NCI-H128 (cell line): ENCODE results near the gene CPA1.

Experiments
- DNase-seq: peaks from one replicate; lab custom pipeline; 2025; ENCODE audit not compliant: unreplicated experiment; lab: John Stamatoyannopoulos, UW

The CPA1 gene

DNA sequence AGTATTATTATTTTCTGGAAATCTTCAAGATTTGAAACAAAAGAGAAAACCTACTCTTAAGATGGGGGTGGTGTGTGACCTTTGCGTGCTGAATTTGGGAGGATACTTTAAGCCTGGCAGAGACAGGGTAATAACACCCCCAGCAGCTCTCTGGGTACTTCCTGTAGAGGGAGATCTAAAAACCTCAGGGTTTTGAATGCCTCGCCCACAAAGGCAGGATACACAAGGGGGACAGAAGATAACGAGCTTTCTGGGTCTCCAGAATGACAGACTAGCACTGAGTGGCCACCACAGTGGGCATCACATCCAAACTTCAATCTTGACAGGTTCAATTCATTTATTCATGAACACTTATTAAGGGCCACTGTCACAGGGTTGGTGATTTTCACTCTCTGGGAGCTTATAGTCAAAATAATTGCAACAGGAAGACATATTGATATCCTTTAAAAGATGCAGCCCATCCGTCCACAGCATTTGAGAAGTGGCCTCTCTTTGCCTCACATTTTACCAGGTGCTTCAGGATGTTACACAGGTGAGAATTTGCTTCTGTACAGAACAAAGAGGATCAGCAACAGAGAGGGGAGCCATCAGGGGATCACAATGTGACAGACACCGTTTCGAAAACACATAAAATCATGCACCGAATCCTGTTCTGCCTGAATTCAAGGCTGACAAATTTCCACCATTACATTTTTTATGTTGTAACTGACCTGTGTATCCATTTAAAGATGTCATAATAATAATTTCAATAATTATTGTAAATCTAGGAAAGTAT, 14.3 kb downstream of the CPA1 start:
- DNase-seq: no peak

GRCh38 chr7:130395421-130395820, 15.1 kb downstream of the CPA1 start:
- DNase-seq: no peak

DNA sequence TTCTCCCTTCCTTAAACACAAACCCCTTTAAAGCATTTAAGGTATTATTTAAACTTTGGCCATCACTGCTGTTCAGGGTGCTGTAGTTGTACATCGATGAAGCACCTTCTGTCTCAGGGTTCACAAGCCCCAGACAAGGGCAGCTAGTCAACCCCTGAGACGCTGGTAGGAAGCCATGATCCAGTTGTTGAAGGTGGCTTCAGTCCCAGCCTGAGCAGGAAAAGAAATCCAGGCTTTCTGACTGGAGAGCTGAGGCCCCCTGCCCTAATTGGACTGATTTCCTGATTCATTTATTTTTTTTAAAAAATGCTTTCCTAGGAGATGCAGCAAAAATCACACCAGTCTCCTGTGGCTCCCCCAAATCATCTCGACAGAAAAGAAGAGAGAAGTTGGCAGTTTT, 15.8 kb downstream of the CPA1 start:
- DNase-seq: no peak

DNA sequence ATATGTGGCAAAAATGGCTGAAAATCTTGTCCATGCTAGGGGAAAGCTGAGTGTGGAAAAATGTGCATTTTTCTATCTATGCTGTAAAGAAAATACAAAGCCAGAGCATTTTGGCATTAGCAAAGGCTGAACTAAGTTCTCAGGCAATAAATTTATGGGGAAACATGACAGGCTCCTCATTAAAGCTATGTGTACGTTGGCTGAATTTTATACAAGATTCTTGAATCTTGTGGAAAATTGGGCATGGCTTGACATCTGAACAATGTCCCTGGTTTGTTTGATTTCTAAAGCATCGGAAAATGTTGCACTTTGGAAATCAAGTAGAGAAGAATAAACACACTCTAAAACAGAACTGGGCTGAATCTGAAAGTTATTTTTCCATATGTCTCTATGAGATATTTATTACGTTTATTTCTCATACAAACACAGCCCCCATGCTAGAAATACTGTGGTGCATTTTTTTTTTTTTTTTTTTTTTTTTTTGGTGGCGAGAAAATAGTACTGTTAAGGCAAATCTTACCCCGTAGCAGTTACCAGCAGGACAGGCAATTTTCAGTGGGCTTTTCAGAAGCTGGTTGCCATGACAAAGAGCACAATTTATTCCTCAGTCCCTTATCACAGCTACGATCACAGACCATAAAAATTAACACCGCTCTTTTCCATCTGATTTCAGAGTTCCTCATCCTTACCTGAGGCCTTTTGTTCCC, 16.9 kb downstream of the CPA1 start:
- no peak for DNase-seq

DNA sequence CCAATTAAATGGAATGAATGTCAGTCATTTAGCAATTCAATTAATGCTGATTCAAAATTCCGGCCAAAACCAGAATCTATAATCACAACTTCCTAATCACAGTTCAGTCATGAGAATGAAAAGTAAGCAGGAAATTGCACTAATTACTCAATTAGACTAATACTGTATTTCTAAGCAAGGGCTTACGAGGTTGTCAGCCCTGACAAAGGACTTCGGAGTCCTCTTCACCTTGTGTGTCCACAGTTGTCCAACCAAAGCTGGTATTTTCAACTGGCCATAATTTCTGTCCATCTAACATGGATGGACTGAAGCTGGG, 17.4 kb downstream of the CPA1 start:
- DNase-seq: no peak

GRCh38 chr7:130398526-130399090, 18.3 kb downstream of the CPA1 start:
- DNase-seq: no peak

DNA sequence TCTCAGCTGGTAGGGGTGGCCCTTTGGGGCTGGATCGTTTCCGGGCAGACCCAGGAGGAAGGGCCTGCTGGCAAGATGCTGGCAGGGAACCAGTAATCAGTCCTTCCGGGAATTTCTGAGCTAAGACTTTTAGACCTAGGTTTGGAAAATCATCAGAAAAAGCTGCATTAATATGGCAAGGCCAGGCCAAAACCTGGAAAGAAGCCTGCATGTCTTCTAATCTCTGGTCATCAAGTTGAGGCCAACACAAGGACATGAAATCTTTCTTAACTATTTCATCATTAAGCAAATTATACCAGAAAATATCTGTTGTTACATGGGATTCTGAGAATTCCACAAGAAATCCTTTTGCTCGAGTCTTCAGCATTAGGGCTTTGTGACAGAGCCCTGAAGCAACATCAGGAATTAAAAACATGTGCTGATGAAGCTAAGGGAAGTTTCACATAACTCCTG, 19.9 kb downstream of the CPA1 start:
- no peak for DNase-seq

GRCh38 chr7:130401101-130401500, 20.8 kb downstream of the CPA1 start:
- no peak for DNase-seq

DNA sequence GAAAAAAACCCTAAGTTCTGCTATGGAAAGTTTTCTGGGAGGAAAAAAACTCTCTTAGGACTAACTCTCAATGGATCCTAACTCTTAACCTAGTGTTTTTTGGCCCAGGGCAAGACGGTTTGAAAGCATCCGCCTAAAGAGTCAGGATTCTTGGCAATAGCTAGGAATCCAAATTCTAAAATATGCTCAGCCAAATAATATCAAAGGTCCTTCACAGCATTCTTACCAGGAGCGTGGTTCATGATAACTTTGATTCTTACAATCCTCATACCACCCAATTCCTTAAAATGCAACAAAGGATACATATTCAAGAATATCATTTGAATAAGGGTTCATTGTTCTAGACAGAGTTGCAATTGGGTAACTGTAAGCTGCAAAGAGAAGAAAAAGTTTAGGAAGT, 21.3 kb downstream of the CPA1 start:
- no peak for DNase-seq

DNA sequence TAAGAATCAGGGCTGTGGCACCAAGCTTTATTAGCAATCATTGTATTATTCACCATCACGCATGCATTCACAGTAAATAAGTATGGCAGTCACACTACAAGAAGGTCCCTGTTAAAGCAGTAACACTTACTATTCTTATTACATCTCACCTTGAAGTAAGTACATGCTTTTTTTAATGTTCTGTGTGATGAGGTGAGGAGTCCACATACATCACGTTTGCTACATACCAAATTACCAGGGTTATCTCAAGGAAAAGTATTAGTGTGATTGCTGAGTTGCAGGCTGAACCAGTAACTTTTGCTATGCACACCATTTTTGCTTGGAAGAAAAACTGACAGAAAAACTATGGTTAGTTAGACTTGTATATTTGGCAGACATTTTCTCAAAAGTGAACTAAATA, 24.7 kb downstream of the CPA1 start:
- no peak for DNase-seq

DNA sequence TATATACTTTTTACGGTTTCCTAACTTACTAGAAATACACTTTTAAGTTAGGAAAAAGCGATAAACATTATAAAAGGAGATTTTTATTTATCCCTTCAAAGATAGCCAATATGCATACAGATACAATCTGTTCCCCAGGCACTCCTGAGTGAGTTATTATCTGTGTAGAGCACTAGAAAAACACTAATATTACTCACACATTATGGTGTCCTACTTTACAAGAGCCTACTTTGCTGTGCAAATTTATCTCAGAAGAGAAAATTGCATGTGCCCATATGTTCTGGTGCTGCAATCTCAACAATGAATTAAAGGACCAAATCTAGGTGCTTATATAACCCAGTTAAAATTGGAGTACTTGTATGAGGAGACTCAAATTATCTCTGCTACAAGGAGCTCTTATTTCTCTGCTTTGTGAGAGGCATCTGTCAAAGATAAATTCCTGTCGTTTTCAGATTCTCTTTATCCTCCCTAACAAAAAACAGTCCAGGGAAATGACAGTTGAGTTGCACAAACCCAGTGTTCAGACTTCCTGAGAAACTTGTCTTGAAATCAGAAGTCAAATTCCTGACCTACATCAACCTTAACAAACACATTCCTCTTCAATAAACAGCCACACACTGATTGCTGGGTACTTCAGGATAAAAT, 28.9 kb downstream of the CPA1 start:
- no peak for DNase-seq

DNA sequence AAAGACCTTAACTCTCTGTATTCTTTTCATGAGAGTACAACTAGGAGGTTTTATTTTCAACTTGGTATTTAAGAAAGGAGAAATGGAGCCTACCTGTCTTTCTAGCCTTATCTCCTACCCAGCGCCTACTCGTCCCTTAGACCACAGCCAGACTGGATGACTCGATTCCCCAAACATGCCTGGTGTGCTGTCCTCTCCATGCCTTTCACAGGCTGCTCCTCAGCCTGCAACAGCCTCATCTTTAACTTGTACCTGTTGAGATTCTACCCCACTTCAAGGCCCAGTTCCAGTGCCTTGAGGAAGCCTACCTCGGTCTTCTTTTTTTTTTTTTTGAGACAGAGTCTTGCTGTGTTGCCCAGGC, 29.4 kb downstream of the CPA1 start:
- no peak for DNase-seq

DNA sequence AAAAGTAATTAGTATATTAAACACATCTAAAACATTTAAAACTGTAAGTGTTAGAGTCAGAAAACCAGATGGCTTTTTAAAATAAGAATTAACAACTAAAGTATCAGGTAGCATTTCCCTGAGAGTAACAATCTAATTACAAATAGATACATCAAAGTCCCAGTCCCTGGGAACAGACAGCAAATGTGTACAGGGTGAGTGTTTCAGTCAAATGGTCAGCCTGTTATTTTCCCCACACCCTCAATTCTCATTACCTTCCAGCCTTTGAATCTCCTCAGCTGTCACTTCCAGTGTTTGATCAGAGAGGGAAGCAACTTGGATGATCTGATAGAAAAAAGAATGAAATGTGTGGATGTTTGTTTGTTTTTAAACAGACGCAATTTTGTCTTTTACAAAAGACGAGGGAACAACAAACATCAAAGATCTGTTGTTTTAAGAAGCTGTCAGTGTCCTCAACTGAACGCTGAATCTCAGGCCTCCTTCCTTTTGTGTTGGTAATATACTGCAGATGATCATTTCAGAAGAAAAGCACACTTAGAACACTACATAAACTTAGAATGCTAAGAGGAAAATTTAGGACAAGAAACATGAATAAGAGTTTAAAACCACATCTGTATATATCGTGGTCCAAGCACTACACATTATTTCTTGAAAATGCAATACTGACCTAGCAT, 30.7 kb downstream of the CPA1 start:
- no peak for DNase-seq

- no peak for DNase-seq
Observed at GRCh38 chr7:130413201-130413600, 32.9 kb downstream of the CPA1 start.

GRCh38 chr7:130415006-130415405, 34.7 kb downstream of the CPA1 start:
- no peak for DNase-seq

- DNase-seq: no peak
Observed at GRCh38 chr7:130417213-130417612, 36.9 kb downstream of the CPA1 start.

- DNase-seq: no peak
Observed at GRCh38 chr7:130418306-130418705, 38.0 kb downstream of the CPA1 start.

DNA sequence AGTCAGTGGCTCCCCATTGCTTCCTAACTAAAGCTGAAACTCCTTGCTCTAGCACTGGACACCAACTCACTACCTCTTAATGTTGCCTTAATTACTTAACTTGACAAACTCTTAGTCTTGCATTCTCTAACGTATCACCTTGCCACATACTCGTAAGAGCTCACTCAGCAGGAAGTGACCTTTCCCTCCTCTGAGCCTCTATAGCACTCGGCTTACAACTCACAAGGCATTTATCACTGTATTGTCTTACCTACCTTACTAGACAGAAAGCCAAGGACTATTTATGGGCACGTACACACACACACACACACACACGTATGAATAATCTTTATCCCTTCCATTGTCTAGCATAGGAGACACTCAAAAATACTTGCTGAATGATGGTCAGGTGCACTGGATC, 39.4 kb downstream of the CPA1 start:
- no peak for DNase-seq

GRCh38 chr7:130420943-130421578, 40.8 kb downstream of the CPA1 start:
- no peak for DNase-seq

DNA sequence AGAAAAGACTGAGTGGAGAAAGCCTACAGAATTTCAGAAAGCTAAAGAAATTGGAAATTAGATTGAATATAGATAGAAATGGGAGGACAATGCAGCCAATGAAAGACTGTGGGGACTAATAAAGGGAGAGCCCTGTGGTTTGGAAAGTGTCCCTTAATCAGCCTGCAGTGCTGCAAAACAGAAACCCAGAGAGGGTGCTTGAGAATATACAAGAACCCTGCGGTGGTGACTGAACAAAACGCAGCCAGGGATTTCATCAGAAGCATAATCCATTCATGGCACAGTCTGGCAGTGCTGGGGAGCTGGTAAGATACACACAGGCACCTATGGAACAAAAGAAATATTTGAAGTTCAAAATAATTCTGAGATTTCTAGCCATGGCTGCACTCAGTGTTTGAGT, 41.4 kb downstream of the CPA1 start:
- DNase-seq: peak; percentile 69

DNA sequence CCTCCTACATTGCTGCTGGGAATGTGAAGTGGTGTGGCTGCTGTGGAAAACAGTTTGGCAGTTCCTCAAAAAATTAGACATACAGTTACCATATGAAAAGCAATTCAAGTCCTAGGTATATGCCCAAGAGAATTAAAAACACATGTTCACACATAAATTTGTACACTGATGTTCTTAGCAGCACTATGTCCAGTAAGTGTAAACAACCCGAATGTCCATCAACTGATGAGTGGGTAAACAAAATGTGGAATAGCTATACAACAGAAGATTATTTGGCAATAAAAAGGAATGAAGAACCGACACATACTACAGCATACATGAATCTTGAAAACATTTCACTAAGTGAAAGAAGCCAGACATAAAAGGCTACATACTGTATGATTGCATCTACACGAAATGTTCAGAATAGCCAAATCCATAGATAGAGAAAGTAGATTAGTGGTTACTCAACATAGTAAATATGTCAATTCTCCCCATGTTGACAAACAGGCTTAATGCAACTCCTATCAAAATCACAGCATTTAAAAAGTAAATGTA, 43.3 kb downstream of the CPA1 start:
- DNase-seq: no peak
